ENCODE results near the gene TFDP1.
"Not testable (repeated sequence)": the region's sequence is repeated elsewhere in the genome, so short reads cannot be mapped to it uniquely, and the experiment has no call there.

TFDP1 gene

GRCh38 chr13:113591750-113592149 lies 7.2 kb downstream of the TFDP1 start:
- TF ChIP-seq, protein P1, sequence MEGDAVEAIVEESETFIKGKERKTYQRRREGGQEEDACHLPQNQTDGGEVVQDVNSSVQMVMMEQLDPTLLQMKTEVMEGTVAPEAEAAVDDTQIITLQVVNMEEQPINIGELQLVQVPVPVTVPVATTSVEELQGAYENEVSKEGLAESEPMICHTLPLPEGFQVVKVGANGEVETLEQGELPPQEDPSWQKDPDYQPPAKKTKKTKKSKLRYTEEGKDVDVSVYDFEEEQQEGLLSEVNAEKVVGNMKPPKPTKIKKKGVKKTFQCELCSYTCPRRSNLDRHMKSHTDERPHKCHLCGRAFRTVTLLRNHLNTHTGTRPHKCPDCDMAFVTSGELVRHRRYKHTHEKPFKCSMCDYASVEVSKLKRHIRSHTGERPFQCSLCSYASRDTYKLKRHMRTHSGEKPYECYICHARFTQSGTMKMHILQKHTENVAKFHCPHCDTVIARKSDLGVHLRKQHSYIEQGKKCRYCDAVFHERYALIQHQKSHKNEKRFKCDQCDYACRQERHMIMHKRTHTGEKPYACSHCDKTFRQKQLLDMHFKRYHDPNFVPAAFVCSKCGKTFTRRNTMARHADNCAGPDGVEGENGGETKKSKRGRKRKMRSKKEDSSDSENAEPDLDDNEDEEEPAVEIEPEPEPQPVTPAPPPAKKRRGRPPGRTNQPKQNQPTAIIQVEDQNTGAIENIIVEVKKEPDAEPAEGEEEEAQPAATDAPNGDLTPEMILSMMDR (IDR thresholded peaks at IDR 0.05), result no peak
- DNase-seq (ENCODE audit: low spot score), result no peak
- H3K4me3 ChIP-seq, result no peak overlapping the region
- H3K27ac ChIP-seq, result no peak overlapping the region

DNA sequence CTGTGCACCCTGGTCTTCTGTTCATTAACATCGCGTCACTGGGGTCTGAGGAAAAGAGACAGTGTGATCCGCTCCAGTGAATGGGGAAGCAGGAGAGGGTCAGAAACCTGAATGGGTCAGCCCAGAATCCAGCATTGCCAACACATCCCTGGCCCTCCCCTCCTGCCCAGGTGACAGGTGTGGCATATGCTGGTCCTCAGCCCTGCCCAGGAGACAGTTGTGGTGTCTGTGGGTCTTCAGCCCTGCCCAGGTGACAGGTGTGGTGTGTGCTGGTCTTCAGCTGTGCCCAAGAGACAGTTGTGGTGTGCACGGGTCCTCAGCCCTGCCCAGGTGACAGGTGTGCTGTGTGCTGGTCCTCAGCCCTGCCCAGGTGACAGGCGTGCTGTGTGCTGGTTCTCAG lies 8.0 kb downstream of the TFDP1 start:
- DNase-seq (ENCODE audit: low spot score), result peak; percentile 53

DNA sequence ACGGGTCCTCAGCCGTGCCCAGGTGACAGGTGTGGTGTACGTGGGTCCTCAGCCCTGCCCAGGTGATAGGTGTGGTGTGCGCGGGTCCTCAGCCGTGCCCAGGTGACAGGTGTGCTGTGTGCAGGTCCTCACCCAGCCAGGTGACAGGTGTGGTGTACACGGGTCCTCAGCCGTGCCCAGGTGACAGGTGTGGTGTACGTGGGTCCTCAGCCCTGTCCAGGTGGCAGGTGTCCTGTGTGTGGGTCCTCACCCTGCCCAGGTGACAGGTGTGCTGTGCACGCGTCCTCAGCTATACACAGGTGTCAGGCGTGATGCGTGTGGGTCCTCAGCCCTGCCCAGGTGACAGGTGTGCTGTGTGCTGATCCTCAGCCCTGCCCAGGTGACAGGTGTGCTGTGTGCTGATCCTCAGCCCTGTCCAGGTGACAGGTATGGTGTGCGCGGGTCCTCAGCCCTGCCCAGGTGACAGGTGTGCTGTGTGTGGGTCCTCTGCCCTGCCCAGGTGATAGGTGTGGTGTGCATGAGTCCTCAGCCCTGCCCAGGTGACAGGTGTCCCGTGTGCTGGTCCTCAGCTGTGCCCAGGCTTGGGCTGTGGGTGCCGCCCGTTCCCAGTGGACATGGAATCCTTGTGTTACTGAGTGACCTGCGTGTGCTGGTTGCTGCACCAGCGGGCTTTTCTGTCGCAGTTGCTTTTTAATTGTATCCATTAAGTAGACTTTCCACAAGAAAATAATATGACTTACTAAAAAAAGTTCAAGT lies 9.7 kb downstream of the TFDP1 start:
- DNase-seq (ENCODE audit: low spot score), result peak; percentile 26
- not testable (repeated sequence) for H3K27ac ChIP-seq, H3K4me3 ChIP-seq

More for the DNA sequence above, 8.0 kb downstream of the TFDP1 start:
- Histone ChIP-seq H3K4me3 (no peak overlapping the region), H3K27ac (no peak overlapping the region)
- TF ChIP-seq, protein P1 (IDR thresholded peaks at IDR 0.05), result no peak

GRCh38 chr13:113595131-113595530 lies 10.6 kb downstream of the TFDP1 start:
- no peak overlapping the region for H3K4me3 ChIP-seq
- TF ChIP-seq, protein P1 (IDR thresholded peaks at IDR 0.05), result no peak
- H3K27ac ChIP-seq, result no peak overlapping the region
- DNase-seq (ENCODE audit: low spot score), result peak; percentile 22

DNA sequence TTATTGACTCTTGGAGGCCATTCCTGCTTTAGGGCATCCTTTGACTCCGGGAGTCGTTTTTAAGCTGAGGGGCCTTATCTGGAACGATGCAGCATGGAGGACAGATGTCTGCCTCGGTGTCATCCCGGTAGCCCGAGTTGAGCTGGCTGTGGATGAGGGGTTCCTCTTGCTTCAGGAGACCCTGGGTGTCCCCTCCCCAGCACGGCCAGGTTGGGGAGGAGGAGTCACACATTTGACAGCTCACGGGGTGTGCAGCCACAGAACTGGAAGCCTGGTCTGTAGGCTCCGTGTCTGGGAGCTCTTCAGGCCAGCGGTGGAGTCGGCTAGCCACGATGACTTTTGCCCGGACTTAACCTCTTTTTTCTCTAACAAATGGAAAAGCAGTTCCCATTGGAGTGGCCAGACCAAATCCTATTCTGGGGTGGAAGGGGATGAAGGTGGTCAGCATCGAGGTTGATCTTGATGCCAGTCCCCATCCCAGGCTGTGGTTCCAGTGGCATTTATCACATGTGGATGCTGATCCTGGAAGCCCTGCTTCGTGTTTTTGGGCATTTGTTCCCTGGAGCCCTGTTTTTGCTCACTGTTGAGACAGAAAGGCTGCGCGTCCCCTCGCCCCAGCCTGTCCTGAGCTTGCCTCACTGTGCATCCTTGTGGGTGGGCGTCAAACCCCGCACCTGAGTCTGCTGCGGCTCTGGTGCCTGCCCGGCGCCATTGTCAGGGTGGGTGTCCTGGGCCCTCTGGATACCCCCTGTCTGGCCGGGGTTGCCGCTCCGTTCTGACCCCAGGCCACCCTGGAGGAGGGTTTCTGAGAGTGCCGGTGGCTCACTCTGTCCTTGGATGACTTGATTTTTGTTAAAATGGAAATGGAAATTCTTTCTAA lies 12.0 kb downstream of the TFDP1 start:
- TF ChIP-seq, protein P1 (IDR thresholded peaks at IDR 0.05), result no peak
- no peak overlapping the region for H3K27ac ChIP-seq
- DNase-seq (ENCODE audit: low spot score), result peak; percentile 58
- H3K4me3 ChIP-seq, result no peak overlapping the region

- TF ChIP-seq, protein P1 (IDR thresholded peaks at IDR 0.05), result no peak
- Histone ChIP-seq H3K27ac (no peak overlapping the region), H3K4me3 (no peak overlapping the region)
- DNase-seq (ENCODE audit: low spot score), result peak; percentile 41
Measured at GRCh38 chr13:113597391-113598080, 13.0 kb downstream of the TFDP1 start.

GRCh38 chr13:113598081-113598410 lies 13.5 kb downstream of the TFDP1 start:
- TF ChIP-seq, protein P1 (IDR thresholded peaks at IDR 0.05), result no peak
- Histone ChIP-seq H3K27ac (no peak overlapping the region), H3K4me3 (no peak overlapping the region)
- peak; percentile 50 for DNase-seq (ENCODE audit: low spot score)
